Measurements from ENCODE around the gene C4orf50.

DNA sequence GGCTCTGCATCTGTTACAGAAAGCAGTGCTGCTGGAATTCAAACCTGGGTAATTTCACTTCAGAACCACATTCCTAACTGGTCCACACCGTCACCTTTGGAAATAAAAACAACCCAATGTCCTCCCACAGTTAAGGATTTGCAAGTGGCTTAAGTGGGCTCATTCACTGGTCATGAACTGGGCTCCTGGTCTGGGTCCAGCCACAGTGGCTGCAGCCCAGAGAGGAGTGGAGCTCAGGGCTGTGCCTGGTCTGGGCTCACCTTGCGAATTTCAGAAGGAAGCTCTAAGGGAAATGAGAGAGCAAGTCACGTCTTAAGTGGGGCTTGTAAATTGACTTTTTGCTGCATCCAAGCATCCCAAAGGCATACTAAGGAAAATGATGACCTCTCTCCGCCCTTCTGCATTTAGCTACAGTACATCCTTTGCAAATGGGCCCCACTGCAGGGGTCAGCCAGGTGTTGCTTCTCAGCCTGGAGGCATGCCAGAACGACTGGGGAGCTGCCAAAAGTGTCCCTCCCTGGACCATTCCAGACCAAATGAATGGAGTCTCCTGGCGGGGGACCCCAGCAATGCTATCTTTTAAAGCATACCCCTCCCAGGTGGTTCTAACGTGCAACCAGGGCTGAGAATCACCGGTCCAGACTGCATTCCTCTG lies 99.8 kb downstream of the C4orf50 start:
- TF ChIP-seq CTCF (IDR thresholded peaks at IDR 0.05) (no peak), EZH2 (IDR thresholded peaks at IDR 0.05; ENCODE audit: borderline replicate concordance, insufficient read depth, low read depth, low read length, poor library complexity, severe bottlenecking) (no peak)
